Measurements from ENCODE around the gene RRM2.

DNA sequence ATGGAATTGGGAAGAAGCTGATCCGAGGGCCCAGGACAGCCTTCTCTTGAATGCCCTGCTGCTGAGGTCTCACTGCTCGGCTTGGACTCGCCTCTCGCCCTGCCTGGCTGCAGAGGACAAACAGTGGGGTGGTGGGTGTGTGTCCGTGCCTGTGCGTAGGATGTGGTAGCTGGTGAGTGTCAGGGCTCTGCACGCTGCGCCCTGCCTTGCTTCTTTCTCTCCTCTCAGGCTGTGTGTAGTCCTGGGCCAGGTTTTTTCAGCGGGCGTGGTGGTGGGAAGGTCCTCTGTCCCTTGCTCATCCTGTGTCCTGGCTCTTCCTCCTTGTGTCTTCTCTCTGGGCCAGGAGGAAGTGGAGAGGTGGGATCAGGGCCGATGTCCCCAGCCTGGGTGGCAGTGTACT, 44.8 kb downstream of the RRM2 start:
- TF ChIP-seq, protein P1, sequence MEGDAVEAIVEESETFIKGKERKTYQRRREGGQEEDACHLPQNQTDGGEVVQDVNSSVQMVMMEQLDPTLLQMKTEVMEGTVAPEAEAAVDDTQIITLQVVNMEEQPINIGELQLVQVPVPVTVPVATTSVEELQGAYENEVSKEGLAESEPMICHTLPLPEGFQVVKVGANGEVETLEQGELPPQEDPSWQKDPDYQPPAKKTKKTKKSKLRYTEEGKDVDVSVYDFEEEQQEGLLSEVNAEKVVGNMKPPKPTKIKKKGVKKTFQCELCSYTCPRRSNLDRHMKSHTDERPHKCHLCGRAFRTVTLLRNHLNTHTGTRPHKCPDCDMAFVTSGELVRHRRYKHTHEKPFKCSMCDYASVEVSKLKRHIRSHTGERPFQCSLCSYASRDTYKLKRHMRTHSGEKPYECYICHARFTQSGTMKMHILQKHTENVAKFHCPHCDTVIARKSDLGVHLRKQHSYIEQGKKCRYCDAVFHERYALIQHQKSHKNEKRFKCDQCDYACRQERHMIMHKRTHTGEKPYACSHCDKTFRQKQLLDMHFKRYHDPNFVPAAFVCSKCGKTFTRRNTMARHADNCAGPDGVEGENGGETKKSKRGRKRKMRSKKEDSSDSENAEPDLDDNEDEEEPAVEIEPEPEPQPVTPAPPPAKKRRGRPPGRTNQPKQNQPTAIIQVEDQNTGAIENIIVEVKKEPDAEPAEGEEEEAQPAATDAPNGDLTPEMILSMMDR (IDR thresholded peaks at IDR 0.05): no peak
- TF ChIP-seq POLR2A (IDR thresholded peaks at IDR 0.05): no peak

Data from upper lobe of left lung (tissue), 4 donors.